ENCODE measurements around the gene WNT3. TPM values are rescaled to one million over a fixed set of nuclear protein-coding genes. Genes with fewer than 3 reads are reported as not detected.

WNT3 gene
- polyA plus RNA-seq, 2 of the 4 experiments (the other 2 are of a cell fraction), result 8.3 to 10.8 TPM

DNA sequence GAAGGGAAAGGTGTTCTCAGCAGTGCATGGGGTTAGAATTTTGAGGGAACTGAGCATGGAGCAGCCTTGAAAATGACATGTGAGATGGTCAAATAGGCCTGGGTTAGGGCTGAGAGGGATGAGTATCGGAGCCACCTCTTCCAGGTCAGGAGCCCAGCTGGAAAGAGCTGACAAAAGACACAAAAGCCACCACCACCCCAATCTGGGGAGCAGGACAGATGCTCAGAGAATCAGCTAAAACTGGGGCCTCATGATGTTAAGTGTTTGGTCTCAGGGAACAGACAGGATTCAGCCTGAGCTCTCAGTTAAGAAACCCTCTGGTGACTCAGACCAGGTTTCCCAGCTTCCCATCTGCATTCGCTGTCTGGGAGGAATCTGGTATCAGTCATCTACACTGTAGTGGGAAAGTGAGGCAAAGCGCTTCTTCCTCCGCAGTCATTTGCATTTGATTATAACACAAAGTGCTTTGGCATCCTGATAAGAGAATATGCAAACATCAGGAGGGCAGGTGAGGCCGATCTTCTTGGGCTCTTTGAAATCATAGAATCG, 35.5 kb upstream of the WNT3 start:
- no peak for ATAC-seq
- no peaks in the 10 kb centered on the region for H3K9me3 ChIP-seq
- no peak for FAIRE-seq
- H3K4me1 ChIP-seq, result peaks cover 5% of the 10 kb centered on the region; the same call in 1 of the 3 replicates
- ChIA-PET POLR2A (no interaction called here), CTCF (interaction anchor here (0.6 to 5.3 kb wide), 6 partner anchors 12 to 918 kb away, joined by 3 to 32 read pairs (median 8); no protein-coding TSS in a partner anchor)
- no peak for DNase-seq (ENCODE audit: low read depth in 1 of 2, low spot score in 1 of 2)
- no peak overlapping the region for H3K4me2 ChIP-seq
- no peak overlapping the region for H3K4me3 ChIP-seq
- 78% methylated on average over 6 of the region's 6 CpGs for WGBS (ENCODE audit: missing lambda C conversion rate)
- no peak overlapping the region for H3K27ac ChIP-seq
- TF ChIP-seq HDAC2 (IDR thresholded peaks at IDR 0.05), result no peak
- TF ChIP-seq, protein P1, sequence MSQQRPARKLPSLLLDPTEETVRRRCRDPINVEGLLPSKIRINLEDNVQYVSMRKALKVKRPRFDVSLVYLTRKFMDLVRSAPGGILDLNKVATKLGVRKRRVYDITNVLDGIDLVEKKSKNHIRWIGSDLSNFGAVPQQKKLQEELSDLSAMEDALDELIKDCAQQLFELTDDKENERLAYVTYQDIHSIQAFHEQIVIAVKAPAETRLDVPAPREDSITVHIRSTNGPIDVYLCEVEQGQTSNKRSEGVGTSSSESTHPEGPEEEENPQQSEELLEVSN (IDR thresholded peaks at IDR 0.05; ENCODE audit: borderline replicate concordance, low read depth), result no peak
- no peak for TF ChIP-seq FOXS1 (CRISPR knock-in tag; IDR thresholded peaks at IDR 0.05)

DNA sequence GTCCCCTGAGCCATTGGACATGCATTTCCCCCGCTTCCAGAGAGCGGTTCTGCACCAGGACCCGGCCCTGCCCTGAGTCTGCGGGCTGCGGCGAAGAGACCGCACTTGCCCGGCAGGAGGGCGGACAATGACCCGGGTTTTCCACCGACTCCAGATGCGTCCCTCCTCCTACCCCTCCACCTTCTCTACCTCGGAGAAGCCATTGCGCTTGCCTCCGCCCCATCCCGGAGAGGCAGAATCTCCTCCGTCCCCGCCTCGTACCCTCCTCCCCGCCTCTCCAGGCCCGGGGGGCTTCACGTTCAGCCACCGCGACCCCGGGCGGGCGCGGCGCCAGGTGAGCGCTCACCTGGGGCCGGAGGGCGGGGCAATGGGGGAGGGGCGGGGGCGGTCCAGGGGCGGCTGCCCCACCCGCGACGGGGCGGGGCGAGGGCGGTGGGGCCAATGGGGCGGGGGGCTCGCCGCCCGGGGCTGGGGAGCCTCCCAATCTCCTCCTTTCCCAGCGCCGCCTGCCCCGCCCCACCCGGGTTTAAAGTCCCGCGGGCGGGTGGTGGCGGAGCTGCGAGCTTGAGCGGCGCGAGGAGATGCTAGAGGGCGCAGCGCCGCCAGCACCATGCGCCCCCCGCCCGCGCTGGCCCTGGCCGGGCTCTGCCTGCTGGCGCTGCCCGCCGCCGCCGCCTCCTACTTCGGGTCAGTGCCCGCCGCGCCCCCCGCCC, 32.7 kb upstream of the WNT3 start, which contains the start of gene WNT9B:
WNT9B (plus strand) TSS at position 555 of the 713 bp plus-strand sequence; CDS start at position 611, 56 bp downstream.
- TF ChIP-seq SMC3 (IDR thresholded peaks at IDR 0.05) (no peak), CTCF (IDR thresholded peaks at IDR 0.05) (peak; percentile 28; the same call in 2 of the 3 replicates), MAZ (IDR thresholded peaks at IDR 0.05; ENCODE audit: borderline replicate concordance, low read depth, low read length) (no peak), POLR2A (IDR thresholded peaks at IDR 0.05; ENCODE audit: low read length) (0 out of 2 replicates have a peak, but pooled peaks have one; percentile 19)
- H3K4me2 ChIP-seq, result peak within 1 kb of the TSS; percentile 98
- DNase-seq (ENCODE audit: low read depth in 1 of 2, low spot score in 1 of 2), result peak; percentile 44 to 54
- FAIRE-seq, result no peak
- H3K9me3 ChIP-seq, result no peaks in the 10 kb centered on the region
- H3K27ac ChIP-seq, result peak within 1 kb of the TSS; percentile 9 to 64; a peak in 4 of 6 replicates
- peaks cover 5% of the 10 kb centered on the region; the same call in 1 of the 3 replicates for H3K4me1 ChIP-seq
- WGBS (ENCODE audit: missing lambda C conversion rate), result 10% methylated on average over 37 of the region's 75 CpGs
- peak; percentile 32 to 62 for ATAC-seq
- POLR2A ChIA-PET, result no interaction called here
- CTCF ChIA-PET, result interaction anchor here (0.9 to 1.5 kb wide), 3 partner anchors 9 to 90 kb away, joined by 3 to 6 read pairs (median 3); no protein-coding TSS in a partner anchor
- peak within 1 kb of the TSS; percentile 58 for H3K4me3 ChIP-seq

GRCh38 chr17:46850688-46851028, 32.2 kb upstream of the WNT3 start:
- H3K4me2 ChIP-seq, result peak overlapping the region; percentile 98
- WGBS (ENCODE audit: missing lambda C conversion rate), result 84% methylated on average over 13 of the region's 13 CpGs
- FAIRE-seq, result no peak
- H3K27ac ChIP-seq, result no peak overlapping the region
- no peak for TF ChIP-seq EHMT2 (IDR thresholded peaks at IDR 0.05; ENCODE audit: low read depth)
- H3K9me3 ChIP-seq, result no peaks in the 10 kb centered on the region
- no peak for ATAC-seq
- POLR2A ChIA-PET, result no interaction called here
- no peak for DNase-seq (ENCODE audit: low read depth in 1 of 2, low spot score in 1 of 2)
- H3K4me1 ChIP-seq, result peaks cover 5% of the 10 kb centered on the region; the same call in 1 of the 3 replicates
- peak overlapping the region; percentile 58; the same call in 2 of the 3 replicates for H3K4me3 ChIP-seq
- CTCF ChIA-PET, result interaction anchor here (0.9 to 3.4 kb wide), 2 partner anchors 15 to 28 kb away, joined by 5 to 17 read pairs; no protein-coding TSS in a partner anchor

- ChIA-PET CTCF (interaction anchor here (0.9 to 3.4 kb wide), 9 partner anchors 10 to 94 kb away, joined by 3 to 17 read pairs (median 3); no protein-coding TSS in a partner anchor), POLR2A (no interaction called here)
- H3K4me2 ChIP-seq, result no peak overlapping the region
- DNase-seq (ENCODE audit: low read depth in 1 of 2, low spot score in 1 of 2), result no peak
- H3K9me3 ChIP-seq, result peaks cover 4% of the 10 kb centered on the region; the same call in 2 of the 3 replicates
- FAIRE-seq, result no peak
- 68% methylated on average over 6 of the region's 6 CpGs for WGBS (ENCODE audit: missing lambda C conversion rate)
- peaks cover 5% of the 10 kb centered on the region; the same call in 1 of the 3 replicates for H3K4me1 ChIP-seq
- no peak overlapping the region for H3K4me3 ChIP-seq
- no peak for TF ChIP-seq ESRRA (IDR thresholded peaks at IDR 0.05; ENCODE audit: borderline replicate concordance, low read length)
- no peak for TF ChIP-seq RNF2 (IDR thresholded peaks at IDR 0.05; ENCODE audit: borderline replicate concordance, low read depth)
- no peak for TF ChIP-seq BCL3 (IDR thresholded peaks at IDR 0.05)
- TF ChIP-seq MYC (IDR thresholded peaks at IDR 0.05; ENCODE audit: borderline replicate concordance, low read length), result no peak
- H3K27ac ChIP-seq, result no peak overlapping the region
- no peak for ATAC-seq
These were observed 30.0 kb upstream of the WNT3 start for GRCh38 chr17:46848534-46848933.

All from A549 (cell line).